Kidney tubule cell (primary cell): ENCODE measurements around the gene HAO2.
"Not testable (repeated sequence)": the region's sequence is repeated elsewhere in the genome, so short reads cannot be mapped to it uniquely, and the experiment has no call there.

Source experiments
- DNase-seq: peaks from one replicate; pipeline ENCODE4 v3.0.0-alpha.2; 2018; ENCODE audit warnings: low spot score

HAO2 gene

GRCh38 chr1:119368554-119368953 lies at the start of gene HAO2:
TSS of gene HAO2 (plus strand) at chr1:119368785. CDS start at chr1:119381086, 12,301 bp downstream.
- DNase-seq, result peak; percentile 35

GRCh38 chr1:119320100-119320499 lies 48.5 kb upstream of the HAO2 start:
- no peak for DNase-seq

GRCh38 chr1:119321666-119322419 lies 46.7 kb upstream of the HAO2 start:
- no peak for DNase-seq

- DNase-seq, result no peak
Observed at GRCh38 chr1:119323216-119323982, 45.2 kb upstream of the HAO2 start.

GRCh38 chr1:119324198-119324597 lies 44.4 kb upstream of the HAO2 start:
- DNase-seq, result no peak

GRCh38 chr1:119326251-119326650 lies 42.3 kb upstream of the HAO2 start:
- no peak for DNase-seq

- DNase-seq, result no peak
Observed at GRCh38 chr1:119327094-119327449, 41.5 kb upstream of the HAO2 start.

GRCh38 chr1:119327450-119328155 lies 41.0 kb upstream of the HAO2 start:
- DNase-seq, result peak; percentile 51

- DNase-seq, result no peak
Observed at GRCh38 chr1:119329541-119330461, 38.8 kb upstream of the HAO2 start.

GRCh38 chr1:119330466-119331189 lies 38.0 kb upstream of the HAO2 start:
- no peak for DNase-seq

GRCh38 chr1:119331190-119331515 lies 37.4 kb upstream of the HAO2 start:
- DNase-seq, result no peak

- DNase-seq, result no peak
Observed at GRCh38 chr1:119331915-119332314, 36.7 kb upstream of the HAO2 start.

- DNase-seq, result no peak
Observed at GRCh38 chr1:119332622-119333021, 36.0 kb upstream of the HAO2 start.

GRCh38 chr1:119333163-119333896 lies 35.3 kb upstream of the HAO2 start:
- DNase-seq, result no peak

- not testable (repeated sequence) for DNase-seq
Observed at GRCh38 chr1:119333897-119334250, 34.7 kb upstream of the HAO2 start.

GRCh38 chr1:119336848-119337247 lies 31.7 kb upstream of the HAO2 start:
- DNase-seq, result no peak

- no peak for DNase-seq
Observed at GRCh38 chr1:119338004-119338403, 30.6 kb upstream of the HAO2 start.

- no peak for DNase-seq
Observed at GRCh38 chr1:119338757-119339156, 29.8 kb upstream of the HAO2 start.

GRCh38 chr1:119340861-119341261 lies 27.7 kb upstream of the HAO2 start:
- no peak for DNase-seq

- DNase-seq, result no peak
Observed at GRCh38 chr1:119341372-119341947, 27.1 kb upstream of the HAO2 start.
